IMR-90 (cell line): ENCODE measurements around the gene CARD10. TPM values are rescaled to one million over a fixed set of nuclear protein-coding genes. Genes with fewer than 3 reads are reported as not detected.

ENCODE experiments used
- ATAC-seq: fragments of 200-7000 bp; cut with Tn5 transposase; 2 replicates; pipeline ENCODE4 v1.9.1; 2020; ENCODE audit warnings: low read depth, mild to moderate bottlenecking, moderate library complexity
- BruUV-seq: library from RNA; stranded (reverse); fragments of 400-500 nt; replicated peaks from 2 replicates; lab custom pipeline; 2021; lab: Mats Ljungman, UMichigan
- CTCF ChIA-PET: fragments of 300-600 bp; formaldehyde crosslinking; extraction: SDS; loops from one replicate; lab custom pipeline; 2021; ENCODE audit warnings: antibody characterized with exemption; lab: Yijun Ruan, JAX
- POLR2A ChIA-PET: fragments of 300-600 bp; sonication (Branson Sonifier 250); formaldehyde crosslinking; loops from one replicate; lab custom pipeline; 2022; ENCODE audit warnings: antibody characterized with exemption; ENCODE audit not compliant: unreplicated experiment; lab: Charles Lee
- DNase-seq: peaks from one replicate; pipeline ENCODE4 v3.0.0; 2013
- H2AFZ ChIP-seq: replicated peaks from 2 replicates; pipeline ENCODE3; 2013; ENCODE audit warnings: low read length, mild to moderate bottlenecking; ENCODE audit not compliant: poor library complexity
- H2AK5ac ChIP-seq: 2 replicates; pipeline ENCODE4 v1.6.1; 2013; ENCODE audit warnings: low read depth, low read length, inconsistent platforms
- H2AK9ac ChIP-seq: replicated peaks from 2 replicates; pipeline ENCODE3; 2013; ENCODE audit warnings: mild to moderate bottlenecking, low read depth, low read length, moderate library complexity; ENCODE audit not compliant: poor library complexity
- H2BK120ac ChIP-seq: 2 replicates; pipeline ENCODE4 v1.6.1; 2013; ENCODE audit warnings: low read depth, low read length, inconsistent platforms
- H2BK15ac ChIP-seq: 3 replicates; pipeline ENCODE4 v1.6.1; 2013; ENCODE audit warnings: low read depth, low read length, inconsistent platforms
- H2BK20ac ChIP-seq: 2 replicates; pipeline ENCODE4 v1.6.1; 2013; ENCODE audit warnings: low read depth, mild to moderate bottlenecking, inconsistent platforms, low read length, moderate library complexity
- H2BK5ac ChIP-seq: 2 replicates; pipeline ENCODE4 v1.6.1; 2013; ENCODE audit warnings: mild to moderate bottlenecking, low read depth, low read length, inconsistent platforms; ENCODE audit not compliant: poor library complexity, severe bottlenecking
- H3K14ac ChIP-seq: replicated peaks from 2 replicates; pipeline ENCODE4 v1.6.1; 2013; ENCODE audit warnings: low read depth, low read length, inconsistent platforms
- H3K18ac ChIP-seq: 2 replicates; pipeline ENCODE4 v1.6.1; 2013; ENCODE audit warnings: low read depth, low read length, control low read depth
- H3K23ac ChIP-seq: 2 replicates; pipeline ENCODE4 v1.6.1; 2013; ENCODE audit warnings: low read depth, low read length, inconsistent platforms
- H3K27ac ChIP-seq: 2 replicates; pipeline ENCODE4 v1.5.1; 2013; ENCODE audit warnings: mild to moderate bottlenecking, control low read depth, low read length; ENCODE audit not compliant: insufficient read depth
- H3K27me3 ChIP-seq: 2 replicates; pipeline ENCODE4 v1.6.1; 2013; ENCODE audit warnings: low read length; ENCODE audit not compliant: control insufficient read depth, insufficient read depth
- H3K36me3 ChIP-seq: 2 replicates; pipeline ENCODE4 v1.6.1; 2013; ENCODE audit warnings: low read length, mixed read lengths; ENCODE audit not compliant: control insufficient read depth, insufficient read depth
- H3K4ac ChIP-seq: 2 replicates; pipeline ENCODE4 v1.6.1; 2013; ENCODE audit warnings: low read depth, low read length, inconsistent platforms
- H3K4me1 ChIP-seq: 2 replicates; pipeline ENCODE4 v1.6.1; 2013; ENCODE audit warnings: low read length, mixed read lengths; ENCODE audit not compliant: control insufficient read depth, insufficient read depth
- H3K4me2 ChIP-seq: 2 replicates; pipeline ENCODE4 v1.6.1; 2013; ENCODE audit warnings: low read depth, mild to moderate bottlenecking, control low read depth, low read length, moderate library complexity
- H3K4me3 ChIP-seq: 2 replicates; pipeline ENCODE4 v1.5.1; 2013; ENCODE audit warnings: low read depth, mild to moderate bottlenecking, control low read depth, low read length, moderate library complexity; ENCODE audit not compliant: insufficient read depth
- H3K56ac ChIP-seq: 2 replicates; pipeline ENCODE4 v1.6.1; 2013; ENCODE audit warnings: low read length, inconsistent platforms; ENCODE audit not compliant: insufficient read depth; ENCODE audit errors: extremely low read depth
- H3K79me1 ChIP-seq, 2 experiments: 2 replicates each; pipeline ENCODE4 v1.6.1; 2013; ENCODE audit warnings: low read length in 2 of 2, inconsistent platforms in 1 of 2, low read depth in 1 of 2
- H3K9ac ChIP-seq: 2 replicates; pipeline ENCODE4 v1.6.1; 2013; ENCODE audit warnings: low read depth, low read length, control low read depth
- H3K9me1 ChIP-seq: 2 replicates; pipeline ENCODE4 v1.6.1; 2013; ENCODE audit warnings: low read length, inconsistent platforms; ENCODE audit not compliant: insufficient read depth
- H3K9me3 ChIP-seq: 2 replicates; pipeline ENCODE4 v1.6.1; 2013; ENCODE audit warnings: low read length; ENCODE audit not compliant: control insufficient read depth, insufficient read depth
- H4K20me1 ChIP-seq: 2 replicates; pipeline ENCODE4 v1.6.1; 2013; ENCODE audit warnings: low read length, inconsistent platforms; ENCODE audit not compliant: insufficient read depth
- H4K5ac ChIP-seq: 2 replicates; pipeline ENCODE4 v1.6.1; 2013; ENCODE audit warnings: mild to moderate bottlenecking, low read depth, low read length, control low read depth
- H4K8ac ChIP-seq, 2 experiments: 2 replicates each; pipeline ENCODE4 v1.6.1; 2013; ENCODE audit warnings: low read depth in 2 of 2, low read length in 2 of 2, control low read depth in 1 of 2, inconsistent platforms in 1 of 2
- H4K91ac ChIP-seq: 2 replicates; pipeline ENCODE4 v1.6.1; 2013; ENCODE audit warnings: low read depth, low read length, inconsistent platforms; ENCODE audit not compliant: insufficient read depth
- BHLHE40 ChIP-seq: fragments of 150-350 bp; IDR thresholded peaks from 2 replicates; pipeline ENCODE4 v1.6.1; 2016; ENCODE audit warnings: mild to moderate bottlenecking, low read depth, low read length
- CEBPB ChIP-seq: IDR thresholded peaks from 2 replicates; pipeline ENCODE4 v1.6.1; 2012; ENCODE audit warnings: low read depth, low read length, improper control_type of control experiment
- CHD1 ChIP-seq: IDR thresholded peaks from 2 replicates; pipeline ENCODE4 v1.6.1; 2012; ENCODE audit warnings: low read depth, low read length, improper control_type of control experiment
- CTCF ChIP-seq: conservative IDR thresholded peaks from 2 replicates; pipeline ENCODE4 v1.5.1; 2012; ENCODE audit warnings: mild to moderate bottlenecking, low read depth, low read length, improper control_type of control experiment
- ELK1 ChIP-seq: fragments of 150-350 bp; IDR thresholded peaks from 2 replicates; pipeline ENCODE4 v1.6.1; 2016; ENCODE audit warnings: low read depth, mild to moderate bottlenecking, low read length, moderate library complexity, borderline replicate concordance
- FOS ChIP-seq: fragments of 150-350 bp; IDR thresholded peaks from 2 replicates; pipeline ENCODE4 v1.6.1; 2016; ENCODE audit warnings: low read depth, low read length
- MAFK ChIP-seq: IDR thresholded peaks from 2 replicates; pipeline ENCODE4 v1.6.1; 2012; ENCODE audit warnings: low read depth, low read length, improper control_type of control experiment
- MAZ ChIP-seq: IDR thresholded peaks from 2 replicates; pipeline ENCODE4 v1.6.1; 2012; ENCODE audit warnings: low read depth, mild to moderate bottlenecking, low read length, improper control_type of control experiment, moderate library complexity, borderline replicate concordance
- MXI1 ChIP-seq: IDR thresholded peaks from 2 replicates; pipeline ENCODE4 v1.6.1; 2012; ENCODE audit warnings: low read depth, mild to moderate bottlenecking, low read length, moderate library complexity, borderline replicate concordance
- NFE2L2 ChIP-seq: fragments of 150-350 bp; IDR thresholded peaks from 2 replicates; pipeline ENCODE4 v1.6.1; 2016; ENCODE audit warnings: low read depth, mild to moderate bottlenecking, low read length
- POLR2A ChIP-seq: IDR thresholded peaks from 2 replicates; pipeline ENCODE4 v1.6.1; 2012; ENCODE audit warnings: mild to moderate bottlenecking, low read depth, low read length
- RAD21 ChIP-seq: IDR thresholded peaks from 2 replicates; pipeline ENCODE4 v1.6.1; 2012; ENCODE audit warnings: low read length, improper control_type of control experiment
- RCOR1 ChIP-seq: IDR thresholded peaks from 2 replicates; pipeline ENCODE4 v1.6.1; 2012; ENCODE audit warnings: mild to moderate bottlenecking, low read length, improper control_type of control experiment; ENCODE audit not compliant: insufficient replicate concordance
- RFX5 ChIP-seq: IDR thresholded peaks from 2 replicates; pipeline ENCODE4 v1.8.0; 2012; ENCODE audit warnings: low read depth, mild to moderate bottlenecking, low read length, moderate library complexity
- SMC3 ChIP-seq: fragments of 150-350 bp; IDR thresholded peaks from 2 replicates; pipeline ENCODE4 v1.6.1; 2016; ENCODE audit warnings: low read depth, mild to moderate bottlenecking, antibody characterized with exemption, low read length, moderate library complexity
- USF2 ChIP-seq: fragments of 150-350 bp; IDR thresholded peaks from 2 replicates; pipeline ENCODE4 v1.6.1; 2017; ENCODE audit warnings: mild to moderate bottlenecking, antibody characterized with exemption, low read length, low read depth
- WGBS, 2 experiments: methylation state at CpG; one replicate each; pipeline versions ENCODE4 v1.1.5 to v1.1.7; 2013; ENCODE audit warnings: missing lambda C conversion rate in 2 of 2; ENCODE audit not compliant: insufficient read length in 1 of 2; ENCODE audit errors: extremely low coverage in 2 of 2; 5-methylcytosine and 5-hydroxymethylcytosine counted together
- dilution Hi-C: fragments of 300-500 bp; cut with HindIII; formaldehyde crosslinking; loops from one replicate; pipeline ENCODE4 v1.14.3; 2018; ENCODE audit warnings: low sequenced_read_pairs; ENCODE audit not compliant: unreplicated experiment
- in situ Hi-C: fragments of 300-500 bp; cut with MboI; formaldehyde crosslinking; loops from 3 replicates; pipeline ENCODE4 v1.14.3; 2019; ENCODE audit warnings: low sequenced_read_pairs, inconsistent platforms, mixed read lengths
- intact Hi-C: fragments of 100-400 bp; cut with micrococcal nuclease; formaldehyde crosslinking; loops from 2 replicates; pipeline ENCODE4 v1.10.0; 2022
- polyA plus RNA-seq, 3 experiments: library from polyadenylated mRNA; depleted of rRNA; stranded (reverse); fragments of >200 nt; gene quantifications; 2 replicates each; pipeline ENCODE4 v1.2.3, GENCODE V29; 2012; ENCODE audit warnings: low replicate concordance in 1 of 3
- total RNA-seq: library from RNA; depleted of rRNA; stranded (reverse); fragments of >200 nt; gene quantifications from 2 replicates; pipeline ENCODE4 v1.2.3, GENCODE V29; 2012

The CARD10 gene
- total and polyA plus RNA-seq, 2 of the 4 experiments (the other 2 are of a cell fraction), result 6.1 to 18.4 TPM

GRCh38 chr22:37443086-37443485 is 76.1 kb downstream of the CARD10 start:
- H3K18ac ChIP-seq, result no peak overlapping the region
- H4K8ac ChIP-seq, result 0 out of 4 replicates have a peak overlapping the region, but pooled peaks of 1 of the 2 experiments have one; percentile 92
- CTCF ChIA-PET, result interaction anchor here (0.6 kb wide), 1 partner anchor 557 kb away, joined by 3 read pairs; no protein-coding TSS in a partner anchor
- H3K9ac ChIP-seq, result no peak overlapping the region
- H3K36me3 ChIP-seq, result no peaks in the 10 kb centered on the region
- no peak overlapping the region for H3K27ac ChIP-seq
- H2AK5ac ChIP-seq, result no peak overlapping the region
- no peaks in the 10 kb centered on the region for H3K79me1 ChIP-seq
- WGBS, 2 experiments, result 94% methylated on average over 5 of the region's 7 CpGs; no CpG with 5 or more reads in 1 of the 2 experiments
- peaks cover 9% of the 10 kb centered on the region for H3K9me3 ChIP-seq
- no peak overlapping the region for H2AK9ac ChIP-seq
- no peaks in the 10 kb centered on the region for H3K4me1 ChIP-seq
- no peak overlapping the region for H2BK20ac ChIP-seq
- H4K20me1 ChIP-seq, result no peaks in the 10 kb centered on the region
- POLR2A ChIA-PET, result no interaction called here
- BruUV-seq, result no TSS peak
- no peak overlapping the region for H2BK120ac ChIP-seq
- no peak overlapping the region for H4K5ac ChIP-seq
- H3K56ac ChIP-seq, result no peak overlapping the region
- peak overlapping the region; percentile 52 for H2AFZ ChIP-seq
- H3K9me1 ChIP-seq, result no peaks in the 10 kb centered on the region
- H2BK5ac ChIP-seq, result no peak overlapping the region
- H3K23ac ChIP-seq, result no peak overlapping the region
- dilution Hi-C loops, result no loop called here
- no peak overlapping the region for H3K14ac ChIP-seq
- no peak overlapping the region for H2BK15ac ChIP-seq
- ATAC-seq, result no peak
- H3K4ac ChIP-seq, result no peak overlapping the region
- H4K91ac ChIP-seq, result no peak overlapping the region
- H3K4me2 ChIP-seq, result no peak overlapping the region
- DNase-seq, result no peak
- peaks cover 2% of the 10 kb centered on the region; the same call in 1 of the 2 replicates for H3K27me3 ChIP-seq
- in situ Hi-C loops, result no loop called here
- intact Hi-C loops, result no loop called here
- no peak overlapping the region for H3K4me3 ChIP-seq
- TF ChIP-seq MAFK (no peak), CTCF (no peak), RFX5 (no peak), ELK1 (no peak), RCOR1 (no peak), CEBPB (no peak), BHLHE40 (no peak), FOS (no peak), MAZ (no peak), POLR2A (no peak), MXI1 (no peak), USF2 (no peak), RAD21 (no peak), CHD1 (no peak), NFE2L2 (no peak), SMC3 (no peak)
